Right atrium auricular region (tissue), 2 donors: ENCODE results near the gene MAP2K5. TPM values are rescaled to one million over a fixed set of nuclear protein-coding genes. Genes with fewer than 3 reads are reported as not detected.

Source experiments
- DNase-seq: peaks from one replicate; pipeline ENCODE4 v3.0.0-alpha.2; 2019; ENCODE audit warnings: low spot score
- H3K27ac ChIP-seq, 2 donors: fragments of 200-600 bp; sonication (generic); 1 replicate in 1 of 2; 2 replicates in 1 of 2; pipeline ENCODE4 v1.5.1; 2016 to 2019
- H3K27me3 ChIP-seq, 2 donors: fragments of 200-600 bp; sonication (generic); one replicate each; pipeline versions ENCODE4 v1.5.1 to v1.6.0; 2017 to 2019
- H3K36me3 ChIP-seq: fragments of 200-600 bp; sonication (generic); one replicate; pipeline ENCODE4 v1.5.1; 2016
- H3K4me1 ChIP-seq, 2 donors: fragments of 200-600 bp; sonication (generic); one replicate each; pipeline versions ENCODE4 v1.5.1 to v1.6.0; 2017 to 2019
- H3K4me3 ChIP-seq, 2 donors: fragments of 200-600 bp; sonication (generic); 1 replicate in 1 of 2; 2 replicates in 1 of 2; pipeline ENCODE4 v1.5.1; 2017 to 2019; ENCODE audit warnings: mild to moderate bottlenecking in 1 of 2, moderate library complexity in 1 of 2
- H3K9me3 ChIP-seq, 2 donors: fragments of 200-600 bp; sonication (generic); one replicate each; pipeline ENCODE4 v1.5.1; 2019
- total RNA-seq, 2 donors: library from RNA; depleted of rRNA; stranded (reverse); fragments of >200 nt; gene quantifications; one replicate each; pipeline ENCODE4 v1.1.0, GENCODE V29; 2016
- TF ChIP-seq, protein P1 (sequence below), 2 donors: fragments of 200-600 bp; sonication (generic); IDR thresholded peaks; one replicate each; pipeline ENCODE4 v1.5.1; 2019; ENCODE audit warnings: antibody characterized with exemption in 2 of 2

MAP2K5 gene
- total RNA-seq, 2 donors from 2014 or later = 5.8 to 6.7 TPM

DNA sequence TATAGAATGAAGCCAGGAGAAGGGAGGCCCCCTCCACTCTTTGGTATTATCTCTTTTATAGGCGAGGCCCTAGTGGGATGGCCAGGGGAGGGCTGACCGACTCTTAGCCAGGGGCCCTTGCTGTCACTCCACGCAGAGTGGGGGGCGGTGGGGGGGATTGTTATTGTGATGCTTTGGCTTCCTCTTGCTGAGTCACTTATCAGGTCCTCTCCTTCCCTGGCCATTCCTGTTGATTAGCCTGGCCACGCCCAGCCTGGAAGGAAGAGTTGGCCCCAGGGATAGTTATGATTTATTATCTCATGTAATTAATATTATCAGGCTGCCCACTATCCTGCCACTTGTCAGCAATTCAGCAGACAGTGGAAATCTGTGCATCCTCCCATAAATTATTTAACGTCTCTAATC, 257.3 kb downstream of the MAP2K5 start:
- TF ChIP-seq, protein P1, sequence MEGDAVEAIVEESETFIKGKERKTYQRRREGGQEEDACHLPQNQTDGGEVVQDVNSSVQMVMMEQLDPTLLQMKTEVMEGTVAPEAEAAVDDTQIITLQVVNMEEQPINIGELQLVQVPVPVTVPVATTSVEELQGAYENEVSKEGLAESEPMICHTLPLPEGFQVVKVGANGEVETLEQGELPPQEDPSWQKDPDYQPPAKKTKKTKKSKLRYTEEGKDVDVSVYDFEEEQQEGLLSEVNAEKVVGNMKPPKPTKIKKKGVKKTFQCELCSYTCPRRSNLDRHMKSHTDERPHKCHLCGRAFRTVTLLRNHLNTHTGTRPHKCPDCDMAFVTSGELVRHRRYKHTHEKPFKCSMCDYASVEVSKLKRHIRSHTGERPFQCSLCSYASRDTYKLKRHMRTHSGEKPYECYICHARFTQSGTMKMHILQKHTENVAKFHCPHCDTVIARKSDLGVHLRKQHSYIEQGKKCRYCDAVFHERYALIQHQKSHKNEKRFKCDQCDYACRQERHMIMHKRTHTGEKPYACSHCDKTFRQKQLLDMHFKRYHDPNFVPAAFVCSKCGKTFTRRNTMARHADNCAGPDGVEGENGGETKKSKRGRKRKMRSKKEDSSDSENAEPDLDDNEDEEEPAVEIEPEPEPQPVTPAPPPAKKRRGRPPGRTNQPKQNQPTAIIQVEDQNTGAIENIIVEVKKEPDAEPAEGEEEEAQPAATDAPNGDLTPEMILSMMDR (IDR thresholded peaks at IDR 0.05) = no peak
- no peaks in the 10 kb centered on the region for H3K27me3 ChIP-seq
- no peaks in the 10 kb centered on the region for H3K36me3 ChIP-seq
- H3K27ac ChIP-seq = no peak overlapping the region
- peaks cover 0 to 8% of the 10 kb centered on the region in 2 donors for H3K9me3 ChIP-seq
- H3K4me3 ChIP-seq = no peak overlapping the region
- H3K4me1 ChIP-seq = peaks cover 0 to 4% of the 10 kb centered on the region in 2 donors
- DNase-seq = no peak

DNA sequence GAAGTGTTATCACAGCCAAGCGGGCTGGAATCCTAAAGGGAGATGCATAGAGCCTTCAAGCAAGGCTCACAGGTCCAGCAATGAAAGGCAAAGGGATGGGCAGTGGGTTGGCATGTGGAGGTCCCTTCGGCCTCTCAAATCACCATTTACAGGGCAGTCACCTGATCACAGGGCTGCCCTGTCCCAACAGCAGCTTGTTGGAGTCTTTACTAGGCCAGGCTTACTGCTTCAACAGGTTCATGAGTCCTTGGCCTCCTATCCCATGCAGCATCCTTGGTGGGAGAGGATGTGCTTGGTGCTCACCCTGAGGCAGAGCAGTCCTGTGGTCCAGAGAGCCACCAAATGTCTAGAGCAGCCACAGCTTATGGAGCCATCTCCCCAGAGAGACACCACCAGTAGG, 258.6 kb downstream of the MAP2K5 start:
- Histone ChIP-seq H3K4me3 (no peak overlapping the region), H3K27ac (no peak overlapping the region), H3K27me3 (no peaks in the 10 kb centered on the region), H3K4me1 (peaks cover 0 to 4% of the 10 kb centered on the region in 2 donors), H3K36me3 (no peaks in the 10 kb centered on the region), H3K9me3 (no peaks in the 10 kb centered on the region)
- TF ChIP-seq, protein P1 (IDR thresholded peaks at IDR 0.05) = no peak
- DNase-seq = no peak

DNA sequence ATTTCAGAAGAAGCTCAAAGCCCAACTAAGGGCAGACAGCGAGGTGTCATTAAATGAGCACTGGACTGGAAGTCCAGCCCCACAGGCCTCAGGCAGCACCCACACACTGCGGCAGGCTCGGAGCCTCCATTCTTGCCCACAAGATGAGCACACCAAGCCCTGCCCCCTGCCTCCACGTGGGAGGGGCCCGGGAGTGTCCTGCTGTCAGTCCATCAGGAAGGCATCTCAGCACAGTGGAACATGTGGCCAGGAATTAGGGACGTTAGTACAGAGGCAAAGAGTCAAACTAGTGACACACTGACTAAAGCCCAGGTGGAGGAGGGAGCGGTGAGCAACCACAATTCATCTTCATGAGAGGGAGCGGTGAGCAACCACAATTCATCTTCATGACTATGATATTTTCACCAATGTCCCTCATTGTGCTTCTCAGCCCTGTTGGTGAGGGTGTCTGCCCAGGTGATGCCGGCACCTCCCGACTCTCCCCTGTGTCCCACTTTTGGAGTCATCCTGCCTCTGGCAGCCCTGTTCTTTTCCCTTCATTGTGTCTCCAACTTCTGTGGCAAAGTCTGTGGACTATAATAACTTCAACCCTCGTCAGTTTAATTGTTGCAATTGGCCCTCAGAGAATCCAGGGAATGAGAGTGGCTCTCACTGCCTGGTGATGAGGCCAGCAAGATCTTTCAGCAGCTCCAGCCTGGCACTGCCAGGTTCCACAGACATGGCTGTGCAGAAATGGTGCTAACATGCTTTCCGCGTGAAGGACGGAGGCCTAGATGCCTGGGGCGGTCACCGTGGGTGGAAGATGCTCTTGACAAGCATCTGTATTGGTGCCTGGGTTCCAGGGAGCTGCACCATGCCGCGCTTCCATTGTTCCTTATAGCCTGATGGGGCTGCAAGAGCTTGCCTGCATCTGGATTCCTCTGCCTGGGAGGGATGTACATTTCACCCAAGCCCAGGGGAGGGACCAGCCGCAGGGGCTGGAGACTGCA, 259.7 kb downstream of the MAP2K5 start:
- Histone ChIP-seq H3K36me3 (no peaks in the 10 kb centered on the region), H3K4me3 (no peak overlapping the region), H3K27ac (no peak overlapping the region), H3K4me1 (peaks cover 0 to 4% of the 10 kb centered on the region in 2 donors), H3K27me3 (no peaks in the 10 kb centered on the region), H3K9me3 (no peaks in the 10 kb centered on the region)
- no peak for DNase-seq
- TF ChIP-seq, protein P1 (IDR thresholded peaks at IDR 0.05) = no peak

DNA sequence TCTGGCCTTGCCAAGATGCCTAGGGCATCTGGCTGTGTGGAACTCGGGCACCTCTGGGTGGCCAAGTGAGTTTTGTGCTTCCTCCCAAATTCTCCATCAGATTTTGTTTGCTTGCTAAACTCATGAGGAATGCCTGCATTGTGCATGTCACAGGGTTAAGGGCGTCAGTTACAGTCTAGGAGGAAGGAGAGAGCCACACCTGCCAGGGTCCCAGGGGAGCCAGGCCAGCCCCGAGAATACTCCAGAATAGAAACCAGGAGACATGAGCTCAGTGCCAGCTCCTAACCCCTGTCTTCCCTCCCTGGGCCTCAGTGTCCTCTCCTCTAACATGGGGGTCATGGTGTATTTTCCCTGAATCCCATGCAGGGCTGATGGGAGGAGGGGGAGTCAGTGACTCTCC, 260.8 kb downstream of the MAP2K5 start:
- Histone ChIP-seq H3K4me1 (peaks cover 0 to 4% of the 10 kb centered on the region in 2 donors), H3K27me3 (no peaks in the 10 kb centered on the region), H3K4me3 (no peak overlapping the region), H3K9me3 (no peaks in the 10 kb centered on the region), H3K27ac (no peak overlapping the region), H3K36me3 (no peaks in the 10 kb centered on the region)
- TF ChIP-seq, protein P1 (IDR thresholded peaks at IDR 0.05) = no peak
- no peak for DNase-seq

DNA sequence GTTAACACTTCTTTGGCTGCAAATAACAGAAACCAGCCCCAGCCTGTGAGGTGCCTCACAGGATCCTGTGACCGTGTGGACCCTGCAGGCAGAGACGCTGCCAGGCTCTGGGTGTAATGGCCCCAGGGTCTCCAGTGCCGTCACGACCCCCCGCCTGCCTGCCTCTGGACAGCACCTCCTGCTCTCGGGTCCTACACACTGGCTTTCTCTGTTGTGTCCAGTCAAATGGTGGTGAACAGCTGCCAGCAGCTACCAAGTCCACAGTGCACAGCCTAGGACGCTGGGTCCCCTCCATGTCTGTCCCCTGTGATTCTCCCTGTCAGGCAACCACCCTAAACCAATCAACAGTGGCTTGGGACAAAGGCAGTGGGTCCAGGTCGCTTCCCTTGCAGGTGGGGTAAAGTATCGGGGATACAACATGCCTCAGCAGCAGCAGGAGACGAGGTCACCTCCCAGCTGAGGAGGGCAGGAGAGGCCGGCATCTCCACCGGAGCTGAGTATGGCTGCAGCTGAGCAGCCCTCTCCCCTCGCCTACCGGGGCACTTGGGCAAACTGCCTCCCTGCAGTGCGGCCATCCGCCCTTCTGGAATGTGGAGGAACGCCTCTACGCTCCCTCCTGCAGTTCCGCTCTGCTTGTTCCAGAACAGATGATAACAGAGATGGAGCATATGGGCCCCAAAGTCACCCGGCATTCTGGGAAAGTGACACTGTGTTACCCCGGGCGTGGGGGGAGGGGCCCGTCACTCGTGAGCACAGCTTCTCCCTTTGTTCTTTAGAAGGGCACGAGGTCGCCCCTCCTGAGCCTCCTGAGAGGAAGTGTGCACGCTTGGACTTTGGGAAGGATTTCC, 261.7 kb downstream of the MAP2K5 start:
- no peaks in the 10 kb centered on the region for H3K36me3 ChIP-seq
- DNase-seq = no peak
- TF ChIP-seq, protein P1 (IDR thresholded peaks at IDR 0.05) = no peak

More for the DNA sequence above, 261.7 kb downstream of the MAP2K5 start:
- Histone ChIP-seq H3K27ac (no peak overlapping the region), H3K4me3 (no peak overlapping the region), H3K4me1 (peaks cover 0 to 4% of the 10 kb centered on the region in 2 donors), H3K27me3 (no peaks in the 10 kb centered on the region), H3K9me3 (no peaks in the 10 kb centered on the region)
